Pons (tissue), 1 donor: Measurements from ENCODE around the gene RNF181.
"Not testable (repeated sequence)": the region's sequence is repeated elsewhere in the genome, so short reads cannot be mapped to it uniquely, and the experiment has no call there.

ENCODE experiments used
- DNase-seq: peaks from one replicate; pipeline ENCODE4 v3.0.0-alpha.2; 2016; ENCODE audit warnings: low spot score

RNF181 gene

GRCh38 chr2:85577386-85578242 lies 17.9 kb upstream of the RNF181 start, which contains the start of gene VAMP8:
Gene VAMP8 (plus strand): TSS chr2:85577586. CDS start chr2:85577647, 61 bp downstream.
- DNase-seq: no peak

- no peak for DNase-seq
Observed at GRCh38 chr2:85578243-85579180, 17.0 kb upstream of the RNF181 start.

DNA sequence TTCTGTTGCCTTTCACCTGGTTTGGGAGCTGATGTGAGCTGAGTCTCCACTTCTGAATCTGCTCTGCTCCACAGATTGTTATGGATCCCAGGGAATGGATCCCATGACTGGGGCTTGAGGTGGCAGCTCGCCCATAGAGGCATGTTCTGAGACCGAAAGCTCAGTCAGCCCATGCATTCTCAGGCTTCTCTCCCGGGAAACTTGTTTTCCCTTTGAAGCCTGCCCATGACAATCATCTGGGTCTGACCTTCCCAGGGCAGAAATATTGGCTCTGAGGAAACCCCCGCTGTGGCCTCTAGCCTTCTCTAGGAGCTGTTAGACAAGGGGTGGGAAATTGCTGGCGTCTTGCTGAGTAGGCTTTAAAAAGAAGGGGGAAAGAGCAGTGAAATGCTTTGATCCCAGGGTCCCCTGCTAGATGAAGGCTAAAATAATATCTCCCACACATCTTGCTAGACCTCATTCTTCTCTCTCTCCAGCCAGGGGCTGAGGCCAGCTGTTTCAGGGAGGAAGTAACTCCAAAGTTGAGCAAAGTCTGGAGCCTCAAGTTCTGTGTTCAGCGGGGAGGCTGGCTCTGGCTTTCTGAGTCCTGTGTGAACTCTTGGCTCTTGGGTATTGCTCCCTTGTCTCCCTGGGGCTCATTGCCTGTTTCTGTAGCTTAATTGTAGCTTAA lies 16.1 kb upstream of the RNF181 start:
- no peak for DNase-seq

GRCh38 chr2:85580206-85580605 lies 15.3 kb upstream of the RNF181 start:
- no peak for DNase-seq

GRCh38 chr2:85582492-85582891 lies 13.1 kb upstream of the RNF181 start:
- peak; percentile 83 for DNase-seq

DNA sequence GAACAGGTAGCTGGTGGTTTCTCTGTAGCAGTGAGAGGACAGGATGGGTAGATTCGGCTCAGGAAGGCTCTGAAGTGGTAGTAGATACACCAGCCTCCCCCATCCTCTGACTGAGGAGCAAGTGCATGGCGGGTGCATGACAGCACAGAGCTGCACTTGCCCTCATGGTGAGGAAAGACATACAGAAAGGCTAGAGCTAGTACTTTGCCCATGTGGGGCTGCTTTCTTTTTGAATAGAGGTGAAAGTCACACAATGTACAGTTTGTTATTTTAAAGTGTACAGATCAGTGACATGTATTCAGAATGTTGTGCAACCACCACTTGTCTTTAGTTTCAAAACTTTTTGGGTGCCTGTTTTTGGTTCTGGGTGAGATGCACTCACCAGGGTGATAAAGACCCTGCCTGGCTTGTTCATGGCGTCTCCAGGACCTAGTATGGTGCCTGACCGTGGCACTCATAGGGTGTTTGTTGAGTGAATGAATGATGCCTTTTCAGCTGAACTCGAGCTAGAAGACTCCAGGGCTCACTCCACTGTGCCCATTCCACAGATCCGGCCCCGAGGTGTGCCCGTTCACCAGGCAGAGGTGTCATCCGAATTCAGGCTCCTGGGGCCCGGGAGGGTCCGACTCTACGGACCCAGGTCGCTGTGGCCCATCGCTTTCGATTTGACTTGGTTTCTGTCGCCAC lies 11.7 kb upstream of the RNF181 start:
- no peak for DNase-seq

DNA sequence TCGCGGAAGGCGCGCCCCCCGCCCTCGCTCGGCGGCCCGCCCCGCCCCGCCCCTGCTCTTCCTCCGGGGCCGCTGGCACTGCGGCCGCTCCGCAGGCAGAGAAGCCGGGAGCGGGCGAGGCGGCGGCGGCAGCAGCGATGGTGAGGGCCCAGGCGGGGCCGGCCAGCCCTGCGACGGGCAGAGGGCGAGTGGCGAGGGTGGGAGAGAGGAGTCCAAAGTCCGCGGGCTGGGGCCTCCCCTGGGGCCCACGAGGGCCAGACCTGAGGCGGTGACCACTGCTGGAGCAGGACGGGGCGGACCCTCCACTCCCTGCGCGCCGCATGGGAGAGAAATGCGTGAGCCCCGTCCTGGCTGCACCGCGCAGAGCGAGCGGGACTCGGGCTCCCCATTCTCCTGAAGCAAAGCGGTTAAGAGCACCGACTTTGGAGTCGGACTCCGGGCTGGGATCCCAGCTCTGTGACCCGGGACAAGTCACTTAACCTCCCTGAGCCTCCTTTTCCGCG lies 11.1 kb upstream of the RNF181 start, which contains the start of gene VAMP5:
TSS of gene VAMP5 (plus strand) at position 78 of the 503 bp plus-strand sequence. CDS start at position 138, 60 bp downstream.
- DNase-seq: no peak

DNA sequence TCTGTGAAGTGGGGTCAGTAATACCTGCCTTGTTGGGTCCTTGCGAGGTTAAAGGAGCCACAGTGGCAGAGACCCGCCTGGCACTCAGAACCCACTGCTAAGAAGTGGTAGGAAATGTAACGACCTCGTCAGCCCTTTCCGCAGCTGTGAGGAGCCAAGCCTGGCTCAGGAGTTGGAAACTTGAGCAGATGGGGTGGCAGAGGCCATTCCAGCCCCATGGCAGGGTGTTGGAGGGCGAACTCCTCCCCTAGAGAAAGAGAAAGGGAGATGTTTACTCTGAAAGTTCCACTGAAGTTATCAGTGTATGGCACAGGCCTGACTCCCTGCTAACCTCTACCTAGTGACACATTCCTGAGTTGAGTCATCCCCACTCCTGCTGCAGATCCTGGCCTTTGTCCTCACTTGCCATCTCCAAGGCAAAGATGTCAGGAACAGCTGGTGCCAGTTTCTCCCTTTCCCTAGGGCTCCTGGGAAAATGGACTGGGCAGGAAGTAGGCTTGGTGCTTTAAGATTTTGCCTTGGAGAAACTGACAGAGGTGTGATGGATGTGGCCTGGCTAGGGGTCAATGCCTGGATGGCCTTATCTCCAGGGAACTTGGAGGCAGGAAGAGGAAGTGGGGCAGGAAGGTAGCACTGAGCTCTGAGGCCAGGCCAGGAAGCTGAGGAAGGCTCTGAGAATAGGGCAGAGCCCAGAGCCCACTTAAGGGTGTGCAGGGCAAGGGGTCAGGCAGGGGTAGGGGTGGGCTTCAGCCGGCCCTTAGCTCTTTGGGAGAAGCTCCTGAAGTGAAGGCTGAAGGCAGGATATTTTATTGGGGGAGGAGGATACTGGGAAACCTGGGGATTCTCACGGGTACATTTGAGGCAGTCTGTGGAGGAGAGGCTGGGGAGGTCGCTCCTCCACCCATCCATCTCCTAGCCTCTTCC lies 10.4 kb upstream of the RNF181 start:
- no peak for DNase-seq

DNA sequence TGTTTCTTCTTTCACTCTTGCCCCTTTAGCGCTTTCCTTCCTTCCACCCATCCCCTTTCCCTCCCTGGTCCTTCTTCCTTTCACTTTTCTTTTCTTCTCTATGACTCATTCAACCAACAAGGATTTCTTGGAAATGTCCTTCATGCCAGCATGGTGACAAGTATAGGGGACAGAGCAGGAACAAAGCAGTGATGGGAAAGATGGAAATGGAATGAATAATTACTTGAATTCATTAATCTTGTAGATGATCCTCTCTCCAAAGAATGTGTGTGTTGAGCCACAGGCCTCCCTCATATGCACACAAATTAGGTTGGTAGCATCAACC lies 9.8 kb upstream of the RNF181 start:
- DNase-seq: no peak

GRCh38 chr2:85588236-85588635 lies 7.3 kb upstream of the RNF181 start:
- DNase-seq: no peak

GRCh38 chr2:85588645-85589044 lies 6.9 kb upstream of the RNF181 start:
- no peak for DNase-seq

GRCh38 chr2:85589181-85589580 lies 6.4 kb upstream of the RNF181 start:
- no peak for DNase-seq

DNA sequence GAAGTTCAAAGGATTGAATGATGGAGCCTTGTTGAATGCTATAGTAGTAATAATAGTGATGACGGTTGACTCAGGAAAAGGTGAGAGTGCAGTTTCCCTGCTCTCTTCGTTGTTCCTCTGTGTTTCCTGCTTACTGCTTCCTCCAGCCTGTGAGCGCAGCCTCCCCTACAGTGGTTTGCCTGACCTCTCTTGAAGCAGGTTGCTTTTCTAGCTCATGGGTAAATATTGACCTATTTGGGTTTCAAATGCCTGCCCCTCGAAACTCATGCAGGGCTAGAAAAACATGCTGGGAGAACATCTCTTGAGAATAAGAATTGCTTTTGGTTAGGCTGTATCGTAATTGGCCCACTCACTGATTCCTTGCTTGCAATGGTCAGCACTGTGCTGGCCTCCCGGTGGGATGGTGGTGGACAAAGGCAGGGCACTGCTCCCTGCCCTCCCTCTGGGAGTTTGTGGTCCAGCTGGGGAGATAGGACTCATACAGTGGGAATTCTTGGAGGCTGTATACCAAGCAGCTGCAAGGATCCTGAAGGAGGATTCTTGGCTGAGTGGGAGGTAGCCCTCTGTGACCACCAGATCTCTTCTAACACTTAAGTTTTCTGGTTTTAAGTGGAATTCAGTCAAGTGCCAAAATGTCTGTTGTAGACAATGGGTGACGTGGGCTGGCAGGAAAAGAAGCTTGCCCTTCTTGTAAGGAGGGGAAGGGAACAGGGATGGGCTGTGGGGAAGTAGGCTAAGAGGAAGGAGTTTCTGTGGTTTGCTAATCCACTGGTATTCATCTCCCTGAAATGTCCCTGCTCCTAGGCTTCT lies 5.4 kb upstream of the RNF181 start:
- DNase-seq: no peak

- DNase-seq: no peak
Observed at GRCh38 chr2:85590950-85591349, 4.6 kb upstream of the RNF181 start.

GRCh38 chr2:85591563-85591962 lies 4.0 kb upstream of the RNF181 start:
- no peak for DNase-seq

DNA sequence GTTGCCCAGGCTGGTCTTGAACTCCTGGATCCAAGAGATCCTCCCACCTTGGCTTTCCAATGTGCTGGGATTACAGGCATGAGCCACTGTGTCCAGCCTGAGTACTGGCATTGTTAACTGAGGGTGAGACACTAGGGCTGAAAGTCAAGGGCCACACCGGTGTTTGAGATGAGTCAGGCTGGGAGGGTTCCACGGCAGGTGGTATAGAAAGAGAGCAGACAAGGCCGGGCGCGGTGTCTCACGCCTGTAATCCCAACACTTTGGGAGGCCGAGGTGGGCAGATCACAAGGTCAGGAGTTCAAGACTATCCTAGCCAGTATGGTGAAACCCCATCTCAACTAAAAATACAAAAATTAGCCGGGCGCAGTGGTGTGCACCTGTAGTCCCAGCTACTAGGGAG lies 3.2 kb upstream of the RNF181 start:
- not testable (repeated sequence) for DNase-seq

DNA sequence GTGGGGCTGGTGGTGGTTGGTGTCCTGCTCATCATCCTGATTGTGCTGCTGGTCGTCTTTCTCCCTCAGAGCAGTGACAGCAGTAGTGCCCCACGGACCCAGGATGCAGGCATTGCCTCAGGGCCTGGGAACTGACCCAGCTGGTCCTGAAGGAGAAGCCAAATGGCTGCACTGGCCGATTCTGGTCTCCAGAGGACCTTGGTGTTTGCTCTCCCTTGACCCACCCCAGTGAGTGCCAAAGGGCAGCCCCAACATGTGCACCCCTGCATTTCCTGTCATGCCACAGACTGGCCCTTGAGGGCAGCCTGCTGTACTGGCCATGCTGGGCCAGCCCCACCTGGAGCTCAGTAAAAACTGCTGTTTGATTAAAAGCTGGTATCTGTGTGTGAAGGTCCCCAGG lies 2.5 kb upstream of the RNF181 start:
- no peak for DNase-seq

- no peak for DNase-seq
Observed at GRCh38 chr2:85594715-85595300, 737 bp upstream of the RNF181 start.

DNA sequence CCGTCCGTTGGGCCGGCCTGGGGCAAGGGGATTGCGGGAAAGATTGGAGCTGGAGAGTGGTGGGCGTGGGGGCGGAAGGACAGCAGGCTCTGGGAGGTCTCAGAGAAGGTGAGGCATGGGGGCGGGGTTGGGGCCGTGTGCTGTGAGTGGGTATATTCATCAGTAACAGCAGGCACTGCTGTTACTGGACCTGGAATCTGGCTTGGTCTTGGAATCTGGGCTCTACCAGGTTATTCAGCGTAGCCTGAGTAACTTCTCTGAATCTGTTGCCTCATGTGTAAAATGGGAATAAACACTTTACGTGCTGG lies 435 bp downstream of the RNF181 start:
- no peak for DNase-seq
